Activated CD4-positive, alpha-beta T cell treated with anti-CD3 and anti-CD28 coated beads, Interleukin-2, amount 10 ng/mL, durations not matched to agents 24 days and 14 days (primary cell): ENCODE results near the gene MALAT1. TPM values are rescaled to one million over a fixed set of nuclear protein-coding genes. Genes with fewer than 3 reads are reported as not detected.
"Not testable (repeated sequence)": the region's sequence is repeated elsewhere in the genome, so short reads cannot be mapped to it uniquely, and the experiment has no call there.

Experiments
- DNase-seq: peaks from one replicate; pipeline ENCODE4 v3.0.0; 2022
- H3K27ac Mint-ChIP-seq: one replicate; pipeline ENCODE4 v1.8.0; 2022; ENCODE audit warnings: mild to moderate bottlenecking, mixed read lengths
- H3K27me3 Mint-ChIP-seq: one replicate; pipeline ENCODE4 v1.8.0; 2022; ENCODE audit warnings: mixed read lengths
- H3K36me3 Mint-ChIP-seq: one replicate; pipeline ENCODE4 v1.8.0; 2022; ENCODE audit warnings: low read depth, mild to moderate bottlenecking, mixed read lengths
- H3K4me1 Mint-ChIP-seq: one replicate; pipeline ENCODE4 v1.8.0; 2021; ENCODE audit warnings: mixed read lengths
- H3K4me3 Mint-ChIP-seq: one replicate; pipeline ENCODE4 v1.8.0; 2022; ENCODE audit warnings: mild to moderate bottlenecking, moderate library complexity, mixed read lengths
- H3K9me3 Mint-ChIP-seq: one replicate; pipeline ENCODE4 v1.8.0; 2021; ENCODE audit warnings: mixed read lengths
- intact Hi-C: fragments of 100-400 bp; cut with micrococcal nuclease; formaldehyde crosslinking; loops from one replicate; pipeline ENCODE4 v1.15.1; 2023
- total RNA-seq: library from RNA; stranded (reverse); gene quantifications from 2 replicates; pipeline ENCODE4 v1.2.3, GENCODE V29; 2022

Gene MALAT1
- total RNA-seq, 1 donor from 2014 or later: 5,435 TPM

- intact Hi-C loops: loop anchor here (5.0 kb wide), 1 partner anchor 39 kb away; no protein-coding TSS in a partner anchor
- peaks cover 36% of the 10 kb centered on the region for H3K36me3 Mint-ChIP-seq
- peaks cover 59% of the 10 kb centered on the region for H3K4me1 Mint-ChIP-seq
- DNase-seq: no peak
- H3K27ac Mint-ChIP-seq: peak overlapping the region; percentile 92
- no peaks in the 10 kb centered on the region for H3K27me3 Mint-ChIP-seq
- no peaks in the 10 kb centered on the region for H3K9me3 Mint-ChIP-seq
- H3K4me3 Mint-ChIP-seq: no peak overlapping the region
Measured at GRCh38 chr11:65506290-65506771, 7.5 kb downstream of the MALAT1 start.

DNA sequence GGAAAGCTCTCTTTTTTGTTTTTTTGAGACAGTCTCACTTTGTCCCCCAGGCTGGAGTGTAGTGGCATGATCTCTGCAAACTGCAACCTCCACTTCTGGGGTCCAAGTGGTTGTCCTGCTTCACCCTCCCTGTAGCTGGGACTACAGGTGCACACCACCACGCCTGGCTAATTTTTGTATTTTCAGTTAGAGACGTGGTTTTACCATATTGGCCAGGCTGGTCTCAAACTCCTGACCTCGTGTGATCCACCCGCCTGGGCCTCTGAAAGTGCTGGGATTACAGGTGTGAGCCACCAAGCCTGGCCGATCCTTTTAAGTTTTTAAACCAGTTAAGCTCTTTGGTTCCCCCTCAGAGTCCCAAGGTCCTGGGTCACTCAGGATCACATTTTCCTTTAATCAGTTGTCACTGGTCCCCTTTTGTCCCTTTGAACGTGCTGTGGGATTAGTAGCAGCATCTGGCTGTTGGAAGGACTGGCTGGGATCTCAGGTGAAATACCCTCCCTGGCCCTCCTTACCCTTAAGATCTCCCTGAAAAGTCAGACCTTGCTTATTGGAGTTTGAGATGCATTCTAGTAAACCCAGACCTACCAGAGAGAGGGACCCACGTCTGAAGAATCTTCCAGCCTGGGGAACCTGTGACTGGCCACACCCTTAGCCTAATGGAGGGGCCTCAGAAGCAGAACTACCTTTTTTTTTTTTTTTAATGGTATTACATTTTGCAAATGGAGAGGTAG is 8.1 kb downstream of the MALAT1 start:
- H3K27ac Mint-ChIP-seq: peak overlapping the region; percentile 92
- DNase-seq: peak; percentile 81
- peaks cover 36% of the 10 kb centered on the region for H3K36me3 Mint-ChIP-seq
- H3K9me3 Mint-ChIP-seq: no peaks in the 10 kb centered on the region
- H3K4me1 Mint-ChIP-seq: peaks cover 55% of the 10 kb centered on the region
- H3K27me3 Mint-ChIP-seq: no peaks in the 10 kb centered on the region
- intact Hi-C loops: loop anchor here (5.0 kb wide), 1 partner anchor 40 kb away; no protein-coding TSS in a partner anchor
- H3K4me3 Mint-ChIP-seq: no peak overlapping the region

DNA sequence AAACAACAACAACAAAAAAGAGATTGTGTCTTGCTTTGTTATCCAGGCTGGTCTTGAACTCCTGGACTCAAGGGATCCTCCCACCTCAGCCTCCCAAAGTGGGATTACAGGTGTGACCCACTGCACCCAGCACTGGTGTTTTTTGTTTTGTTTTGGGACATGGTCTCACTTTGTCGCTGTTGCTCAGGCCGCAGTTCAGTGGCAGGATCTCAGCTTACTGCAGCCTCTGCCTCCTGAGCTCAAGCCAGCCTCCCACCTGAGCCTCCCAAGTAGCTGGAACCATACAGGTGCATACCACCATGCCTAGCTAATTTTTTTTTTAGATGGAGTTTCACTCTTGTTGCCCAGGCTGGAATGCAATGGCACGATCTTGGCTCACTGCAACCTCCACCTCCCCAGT is 13.5 kb downstream of the MALAT1 start:
- H3K27me3 Mint-ChIP-seq, H3K4me3 Mint-ChIP-seq, H3K27ac Mint-ChIP-seq, H3K9me3 Mint-ChIP-seq, H3K36me3 Mint-ChIP-seq, DNase-seq: not testable (repeated sequence)
- H3K4me1 Mint-ChIP-seq: peaks cover 27% of the 10 kb centered on the region
- intact Hi-C loops: loop anchor here (5.0 kb wide), 1 partner anchor 310 kb away; no protein-coding TSS in a partner anchor

GRCh38 chr11:65516135-65516968 is 17.5 kb downstream of the MALAT1 start:
- Mint-ChIP-seq H3K9me3 (no peaks in the 10 kb centered on the region), H3K27ac (peak overlapping the region; percentile 52), H3K27me3 (no peaks in the 10 kb centered on the region), H3K4me3 (no peak overlapping the region), H3K4me1 (peaks cover 9% of the 10 kb centered on the region), H3K36me3 (no peaks in the 10 kb centered on the region)
- intact Hi-C loops: no loop called here
- peak; percentile 65 for DNase-seq

GRCh38 chr11:65518941-65519549 is 20.2 kb downstream of the MALAT1 start:
- H3K4me3 Mint-ChIP-seq, H3K27ac Mint-ChIP-seq, H3K36me3 Mint-ChIP-seq, DNase-seq, intact Hi-C loops, H3K9me3 Mint-ChIP-seq, H3K27me3 Mint-ChIP-seq: not testable (repeated sequence)
- peaks cover 33% of the 10 kb centered on the region for H3K4me1 Mint-ChIP-seq

DNA sequence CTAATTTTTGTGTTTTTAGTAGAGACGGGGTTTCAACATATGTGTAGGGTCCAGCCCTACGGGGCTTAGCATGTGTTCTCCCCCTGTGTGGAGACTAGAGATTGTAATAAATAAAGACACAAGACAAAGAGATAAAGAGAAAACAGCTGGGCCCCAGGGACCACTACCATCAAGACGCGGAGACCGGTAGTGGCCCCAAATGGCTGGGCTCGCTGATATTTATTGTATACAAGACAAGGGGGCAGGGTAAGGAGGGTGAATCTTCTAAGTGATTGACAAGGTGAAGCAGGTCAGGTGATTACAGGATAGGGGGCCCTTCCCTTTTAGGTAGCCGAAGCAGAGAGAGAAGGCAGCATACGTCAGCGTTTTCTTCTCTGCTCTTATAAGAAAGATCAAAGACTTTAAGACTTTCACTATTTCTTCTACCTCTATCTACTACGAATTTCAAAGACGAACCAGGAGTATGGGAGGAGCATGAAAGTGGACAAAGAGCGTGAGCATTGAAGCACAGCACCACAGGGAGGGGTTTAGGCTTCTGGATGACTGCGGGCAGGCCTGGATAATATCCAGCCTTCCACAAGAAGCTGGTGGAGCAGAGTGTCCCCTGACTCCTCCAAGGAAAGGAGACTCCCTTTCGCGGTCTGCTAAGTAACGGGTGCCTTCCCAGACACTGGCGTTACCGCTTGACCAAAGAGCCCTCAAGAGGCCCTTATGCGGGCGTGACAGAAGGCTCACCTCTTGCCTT is 23.1 kb downstream of the MALAT1 start:
- DNase-seq: peak; percentile 69
- intact Hi-C loops, H3K9me3 Mint-ChIP-seq, H3K36me3 Mint-ChIP-seq, H3K27me3 Mint-ChIP-seq: not testable (repeated sequence)
- Mint-ChIP-seq H3K4me3 (peak overlapping the region; percentile 75), H3K4me1 (peaks cover 41% of the 10 kb centered on the region), H3K27ac (peak overlapping the region; percentile 57)

- Mint-ChIP-seq H3K4me1 (peaks cover 46% of the 10 kb centered on the region), H3K36me3 (peaks cover 11% of the 10 kb centered on the region), H3K4me3 (peak overlapping the region; percentile 75), H3K27ac (peak overlapping the region; percentile 93)
- H3K27me3 Mint-ChIP-seq, intact Hi-C loops, H3K9me3 Mint-ChIP-seq: not testable (repeated sequence)
- DNase-seq: peak; percentile 80
Measured at GRCh38 chr11:65522718-65523630, 24.1 kb downstream of the MALAT1 start.

GRCh38 chr11:65523631-65523968 is 24.8 kb downstream of the MALAT1 start:
- Mint-ChIP-seq H3K4me3 (peak overlapping the region; percentile 75), H3K4me1 (peaks cover 46% of the 10 kb centered on the region), H3K36me3 (peaks cover 13% of the 10 kb centered on the region), H3K27ac (peak overlapping the region; percentile 93)
- intact Hi-C loops, H3K27me3 Mint-ChIP-seq, DNase-seq, H3K9me3 Mint-ChIP-seq: not testable (repeated sequence)

DNA sequence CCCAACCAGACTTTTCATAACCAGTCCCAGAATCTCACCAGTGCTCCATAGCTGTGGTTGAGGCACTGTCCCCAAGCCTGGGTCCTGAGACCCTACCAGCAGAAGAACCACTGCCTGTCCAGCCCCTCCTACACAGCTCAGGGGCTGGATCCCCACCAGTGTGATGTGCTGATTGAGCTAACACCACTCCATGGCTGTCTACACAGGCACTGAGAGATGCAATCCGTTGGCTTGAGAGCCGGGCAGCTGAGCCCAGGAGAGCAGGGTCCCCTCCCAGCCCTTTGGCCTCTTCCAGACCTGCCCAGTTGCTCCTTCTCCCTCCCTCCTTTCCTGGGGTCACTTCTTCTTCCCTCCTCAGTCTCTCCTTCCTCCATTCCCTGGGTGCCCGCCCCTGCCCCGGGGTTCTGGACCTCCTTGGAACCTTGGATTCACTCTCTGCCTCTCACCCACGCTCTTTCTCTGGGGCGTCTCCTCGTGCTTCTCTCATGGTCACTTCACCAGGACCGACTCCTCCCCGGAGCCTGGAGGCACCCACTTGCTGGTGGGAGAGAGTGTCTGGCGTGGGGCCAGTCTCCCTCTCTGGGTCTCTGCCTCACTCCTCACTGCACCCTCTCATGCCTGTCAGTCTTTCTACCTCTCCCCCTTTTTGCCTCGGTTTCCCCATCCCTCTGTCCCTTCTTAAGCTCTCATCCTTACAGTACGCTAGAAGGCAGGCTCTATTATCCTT is 25.3 kb downstream of the MALAT1 start:
- Mint-ChIP-seq H3K9me3 (no peaks in the 10 kb centered on the region), H3K27me3 (no peaks in the 10 kb centered on the region), H3K27ac (peak overlapping the region; percentile 93), H3K4me3 (peak overlapping the region; percentile 75), H3K36me3 (peaks cover 16% of the 10 kb centered on the region), H3K4me1 (peaks cover 49% of the 10 kb centered on the region)
- intact Hi-C loops: loop anchor here (1.0 kb wide), 1 partner anchor 16 kb away; no protein-coding TSS in a partner anchor
- peak; percentile 72 for DNase-seq

- DNase-seq: peak; percentile 91
- Mint-ChIP-seq H3K9me3 (no peaks in the 10 kb centered on the region), H3K4me1 (peaks cover 52% of the 10 kb centered on the region), H3K4me3 (peak within 1 kb of the TSS; percentile 91), H3K27ac (peak within 1 kb of the TSS; percentile 93), H3K27me3 (no peaks in the 10 kb centered on the region), H3K36me3 (peaks cover 18% of the 10 kb centered on the region)
- intact Hi-C loops: loop anchor here (1.0 kb wide), 1 partner anchor 15 kb away; no protein-coding TSS in a partner anchor
Measured at GRCh38 chr11:65524741-65525545, 26.1 kb downstream of the MALAT1 start, which contains the start of gene SCYL1. SCYL1 (plus strand) TSS chr11:65525083; CDS start chr11:65525154, 71 bp downstream.
